NCI-H510A (cell line): ENCODE results near the gene C20orf202.
A peak's percentile ranks its signal among the peaks of the same experiment; 100 is the strongest.

Experiments
- DNase-seq: peaks from one replicate; lab custom pipeline; 2025; lab: John Stamatoyannopoulos, UW

Gene C20orf202

DNA sequence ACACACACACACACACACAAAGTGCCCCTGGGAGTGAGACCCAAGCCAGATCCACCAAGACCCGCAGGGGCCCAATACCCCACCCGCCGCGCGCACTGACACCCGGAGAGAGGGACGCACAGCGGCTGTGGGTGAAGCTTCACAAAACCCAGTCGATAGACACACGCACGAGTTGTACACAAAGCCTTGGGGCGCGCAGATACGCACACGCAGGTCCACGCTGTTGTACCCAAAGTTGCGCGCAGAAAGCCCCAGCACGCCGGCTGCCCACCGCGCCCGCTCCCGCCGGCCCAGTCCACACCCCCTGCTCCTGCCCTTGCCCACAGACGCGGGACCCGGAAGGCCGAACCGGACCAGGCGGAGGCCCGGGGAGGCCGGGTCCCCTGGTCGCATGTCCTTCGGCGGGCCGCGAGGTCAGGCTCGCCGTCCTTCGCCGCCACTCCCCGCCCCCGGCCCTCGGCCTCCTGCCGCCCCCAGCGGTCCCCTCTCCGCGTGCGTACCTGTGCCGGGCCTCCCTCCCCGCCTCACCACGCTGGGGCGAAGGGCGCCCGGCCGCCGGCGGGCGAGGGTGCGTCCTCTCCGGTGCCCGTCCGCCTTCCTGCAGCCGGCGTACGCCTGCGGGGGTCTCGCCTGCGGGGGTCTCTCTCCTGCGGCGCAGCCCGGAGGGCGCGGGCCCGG lies 18.5 kb upstream of the C20orf202 start, which contains the start of gene TMEM74B:
TMEM74B (minus strand) TSS at position 344 of the 678 bp plus-strand sequence. CDS start 1,180 bp downstream, outside the sequence.
- DNase-seq = no peak

DNA sequence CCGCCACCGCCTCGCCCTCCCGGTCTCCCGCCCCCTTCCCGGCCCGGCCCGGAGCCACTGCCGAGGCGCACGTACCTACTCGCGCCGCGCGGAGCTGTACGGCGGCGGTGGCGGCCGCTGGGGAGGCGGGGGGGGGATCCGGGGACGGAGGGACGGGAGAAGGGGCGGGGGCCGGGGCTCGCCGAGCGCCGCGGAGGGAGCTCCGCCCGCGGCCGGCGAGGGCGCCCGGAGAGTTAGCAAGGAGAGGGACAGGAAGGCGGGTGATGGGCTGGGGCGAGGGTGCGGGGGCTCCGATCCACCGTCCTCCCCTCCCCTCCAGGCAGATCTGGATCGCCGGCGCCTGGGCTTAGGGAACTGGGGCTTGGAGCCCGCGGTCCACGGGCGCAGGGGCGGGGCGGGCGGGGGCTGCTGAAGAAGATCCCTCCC lies 17.9 kb upstream of the C20orf202 start:
- DNase-seq = peak; percentile 16

DNA sequence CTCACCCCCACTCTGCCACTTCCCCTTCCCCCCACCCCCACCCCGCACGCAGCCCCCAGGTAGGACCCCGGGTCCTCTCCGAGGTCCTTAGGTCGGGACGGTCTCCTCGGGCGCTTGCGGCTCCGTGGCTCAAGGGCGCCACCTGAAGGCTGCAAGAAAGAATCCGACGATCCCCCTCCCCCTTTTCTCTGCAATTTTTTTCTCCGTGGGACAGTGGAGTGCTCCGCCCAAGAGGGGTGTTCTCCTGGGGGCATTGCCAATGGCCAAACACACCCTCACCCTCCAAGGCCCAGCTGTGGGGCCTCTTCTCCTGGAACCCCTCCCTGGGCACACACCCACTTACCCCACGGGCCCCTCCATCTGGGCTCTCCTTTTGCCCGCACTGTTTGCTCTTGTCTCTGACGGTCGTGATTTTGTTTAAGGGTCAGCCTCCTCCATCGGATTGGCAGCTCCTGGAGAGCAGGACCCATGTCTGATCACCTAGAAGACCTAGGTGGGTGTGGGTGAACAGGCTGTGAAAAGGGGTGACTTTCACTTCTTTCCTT lies 17.4 kb upstream of the C20orf202 start:
- peak; percentile 52 for DNase-seq

GRCh38 chr20:1186367-1186991 lies 16.8 kb upstream of the C20orf202 start:
- DNase-seq = no peak

GRCh38 chr20:1187605-1188171 lies 15.6 kb upstream of the C20orf202 start:
- no peak for DNase-seq

DNA sequence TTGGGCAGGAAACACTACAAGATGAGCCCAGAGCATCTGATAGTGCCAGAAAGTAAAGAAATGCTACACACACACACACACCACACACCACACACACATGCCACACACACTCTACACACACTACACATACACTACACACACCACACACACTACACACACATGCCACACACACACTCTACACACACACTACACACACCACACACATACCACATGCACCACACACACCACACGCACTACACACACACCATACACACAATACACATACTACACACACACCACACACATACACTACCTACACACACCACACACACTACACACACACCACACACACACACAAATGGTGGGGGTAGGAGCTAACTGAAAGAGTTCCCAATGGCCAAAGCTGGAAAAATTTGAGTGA lies 14.9 kb upstream of the C20orf202 start:
- no peak for DNase-seq

DNA sequence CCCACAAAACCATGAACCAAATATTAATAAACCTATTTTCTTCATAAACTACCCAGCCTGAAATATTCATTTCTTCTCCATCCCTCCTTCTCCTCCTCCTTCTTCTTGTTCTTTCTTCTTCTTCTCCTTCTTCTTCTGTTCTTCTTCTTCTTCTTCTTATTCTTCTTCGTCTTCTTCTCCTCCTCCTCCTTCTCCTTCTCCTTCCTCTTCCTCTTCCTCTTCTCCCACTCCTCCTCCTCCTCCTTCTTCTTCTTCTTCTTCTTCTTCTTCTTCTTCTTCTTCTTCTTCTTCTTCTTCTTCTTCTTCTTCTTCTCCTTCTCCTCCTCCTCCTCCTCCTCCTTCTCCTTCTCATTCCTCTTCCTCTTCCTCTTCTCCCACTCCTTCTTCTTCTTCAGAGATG lies 13.4 kb upstream of the C20orf202 start:
- DNase-seq = no peak

- no peak for DNase-seq
Observed at GRCh38 chr20:1190847-1191246, 12.4 kb upstream of the C20orf202 start.

- no peak for DNase-seq
Observed at GRCh38 chr20:1191299-1191698, 12.0 kb upstream of the C20orf202 start.

- no peak for DNase-seq
Observed at GRCh38 chr20:1195226-1195625, 8.0 kb upstream of the C20orf202 start.

DNA sequence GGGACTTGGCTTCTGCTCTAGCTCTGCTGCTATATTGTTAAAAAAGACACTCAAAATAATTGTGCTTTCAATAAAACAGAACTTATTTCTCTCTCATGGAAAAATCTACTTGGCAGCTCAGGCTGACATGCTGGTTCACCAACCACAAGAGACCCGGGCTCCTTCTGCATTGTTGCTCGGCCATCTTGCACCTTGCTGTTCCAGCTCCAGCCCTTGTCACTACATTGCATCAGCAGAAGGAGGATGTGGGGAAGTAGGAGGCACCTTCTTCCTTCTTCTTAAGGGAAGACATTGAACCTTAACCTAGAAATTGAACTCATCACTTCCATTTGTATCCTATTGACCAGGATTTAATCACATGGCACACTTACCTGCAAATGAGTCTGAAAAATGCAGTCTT lies 6.6 kb upstream of the C20orf202 start:
- no peak for DNase-seq

DNA sequence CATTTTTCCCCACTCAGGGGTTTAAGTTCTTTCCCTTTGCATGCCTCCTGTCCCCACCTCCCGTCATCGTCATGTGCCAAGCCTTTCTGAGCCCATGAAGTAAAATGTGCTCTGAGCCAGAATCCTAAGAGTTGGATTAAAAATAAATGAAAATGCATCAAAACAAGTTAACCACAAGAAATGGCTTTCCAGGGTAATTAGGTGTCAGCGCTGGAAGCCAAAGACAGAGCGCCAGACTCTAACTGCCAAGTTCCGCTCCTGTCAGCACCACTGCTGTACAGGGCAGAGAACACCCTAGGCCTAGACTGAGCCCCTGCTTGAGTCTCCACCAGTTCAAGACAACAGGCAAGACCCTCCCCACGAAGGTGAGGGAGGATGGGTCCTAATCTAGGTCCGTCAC lies 5.5 kb upstream of the C20orf202 start:
- no peak for DNase-seq

DNA sequence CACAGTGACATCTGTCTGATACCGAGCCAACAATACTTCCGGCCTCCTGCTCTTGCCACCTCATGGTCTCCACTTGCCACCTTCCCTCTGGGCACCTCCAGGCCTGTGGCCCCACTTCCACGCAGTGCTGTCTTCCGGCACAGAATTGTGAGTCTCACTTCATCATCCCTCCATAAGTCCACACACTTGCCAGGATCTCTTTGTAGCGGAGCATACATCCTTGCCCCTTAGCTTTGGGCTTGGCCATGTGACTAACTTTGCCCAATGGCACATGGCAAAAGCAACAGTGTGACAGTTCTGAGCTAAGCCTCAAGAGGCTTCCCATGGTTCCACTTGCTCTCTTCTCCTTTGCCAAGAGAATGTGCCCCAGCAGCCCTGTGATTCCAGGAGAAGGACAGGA lies 4.5 kb upstream of the C20orf202 start:
- DNase-seq = no peak

- DNase-seq = no peak
Observed at GRCh38 chr20:1199212-1199873, 3.9 kb upstream of the C20orf202 start.

- DNase-seq = no peak
Observed at GRCh38 chr20:1199964-1200363, 3.3 kb upstream of the C20orf202 start.

GRCh38 chr20:1203630-1204029 lies 376 bp downstream of the C20orf202 start:
- DNase-seq = no peak

- no peak for DNase-seq
Observed at GRCh38 chr20:1204113-1204512, 859 bp downstream of the C20orf202 start.

- DNase-seq = no peak
Observed at GRCh38 chr20:1204576-1204975, 1.3 kb downstream of the C20orf202 start.

GRCh38 chr20:1205802-1206201 lies 2.5 kb downstream of the C20orf202 start:
- no peak for DNase-seq

- no peak for DNase-seq
Observed at GRCh38 chr20:1206366-1207148, 3.3 kb downstream of the C20orf202 start.

DNA sequence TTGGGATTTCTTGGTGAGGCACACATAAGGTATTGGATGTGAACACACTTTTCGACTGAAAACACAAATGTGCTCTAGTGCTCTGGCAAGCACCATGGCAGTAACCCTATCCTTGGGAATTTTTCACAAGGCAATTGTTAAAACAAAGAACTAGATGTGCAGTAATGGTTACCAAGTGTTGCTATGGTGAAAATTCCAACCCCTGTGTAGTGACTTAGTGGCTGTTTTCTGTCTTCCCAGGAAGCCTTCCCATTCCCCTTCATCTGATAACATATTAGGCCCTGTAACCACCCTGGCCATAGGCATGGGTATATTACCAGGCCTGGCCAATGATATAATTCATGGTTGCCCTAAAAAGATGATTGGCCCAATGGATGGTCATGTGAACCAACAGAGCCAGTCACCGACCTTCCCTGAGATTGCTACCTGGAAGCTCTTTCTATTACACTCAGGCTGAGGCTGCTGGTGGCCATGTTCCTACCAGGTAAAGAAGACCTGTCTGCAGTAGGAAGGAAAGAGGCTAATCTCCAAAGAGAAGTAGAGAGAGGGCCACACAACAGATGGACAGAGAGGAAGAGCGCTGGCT lies 4.1 kb downstream of the C20orf202 start:
- DNase-seq = no peak
